ENCODE measurements around the gene SREBF2.

DNA sequence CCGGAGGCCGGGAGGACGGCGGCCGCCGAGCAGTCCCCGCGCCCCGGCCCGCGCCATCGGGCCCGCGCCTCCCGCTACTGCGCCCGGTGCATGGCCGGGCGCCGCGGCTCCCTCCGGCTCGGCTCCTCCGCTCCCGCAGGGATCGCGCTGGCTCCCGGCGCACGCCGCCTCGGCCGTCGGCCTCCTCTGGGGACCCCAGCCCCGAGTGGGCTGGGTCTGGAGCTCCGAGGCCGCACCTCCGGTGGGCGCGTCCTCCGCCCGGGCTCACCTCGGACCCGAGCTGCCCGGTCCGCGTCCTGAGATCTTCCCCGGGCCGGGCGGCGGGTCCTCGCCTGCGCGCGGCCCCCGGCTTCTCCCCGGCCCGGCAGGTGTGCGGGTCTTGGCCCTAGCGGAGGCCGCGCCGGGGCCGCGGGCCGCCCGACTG, 81.7 kb downstream of the SREBF2 start:
- TF ChIP-seq, protein P1, sequence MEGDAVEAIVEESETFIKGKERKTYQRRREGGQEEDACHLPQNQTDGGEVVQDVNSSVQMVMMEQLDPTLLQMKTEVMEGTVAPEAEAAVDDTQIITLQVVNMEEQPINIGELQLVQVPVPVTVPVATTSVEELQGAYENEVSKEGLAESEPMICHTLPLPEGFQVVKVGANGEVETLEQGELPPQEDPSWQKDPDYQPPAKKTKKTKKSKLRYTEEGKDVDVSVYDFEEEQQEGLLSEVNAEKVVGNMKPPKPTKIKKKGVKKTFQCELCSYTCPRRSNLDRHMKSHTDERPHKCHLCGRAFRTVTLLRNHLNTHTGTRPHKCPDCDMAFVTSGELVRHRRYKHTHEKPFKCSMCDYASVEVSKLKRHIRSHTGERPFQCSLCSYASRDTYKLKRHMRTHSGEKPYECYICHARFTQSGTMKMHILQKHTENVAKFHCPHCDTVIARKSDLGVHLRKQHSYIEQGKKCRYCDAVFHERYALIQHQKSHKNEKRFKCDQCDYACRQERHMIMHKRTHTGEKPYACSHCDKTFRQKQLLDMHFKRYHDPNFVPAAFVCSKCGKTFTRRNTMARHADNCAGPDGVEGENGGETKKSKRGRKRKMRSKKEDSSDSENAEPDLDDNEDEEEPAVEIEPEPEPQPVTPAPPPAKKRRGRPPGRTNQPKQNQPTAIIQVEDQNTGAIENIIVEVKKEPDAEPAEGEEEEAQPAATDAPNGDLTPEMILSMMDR (IDR thresholded peaks at IDR 0.05; ENCODE audit: low read depth, low read length), result no peak
- no peak for TF ChIP-seq EZH2phosphoT487 (IDR thresholded peaks at IDR 0.05; ENCODE audit: low read depth)
